HG02870 (cell line): ENCODE results near the gene NUSAP1.
"Not testable (repeated sequence)": the region's sequence is repeated elsewhere in the genome, so short reads cannot be mapped to it uniquely, and the experiment has no call there.

Experiments
- ATAC-seq: cut with Tn5 transposase; IDR thresholded peaks from one replicate; pipeline ENCODE4 v1.9.1; 2021; ENCODE audit warnings: mild to moderate bottlenecking, moderate library complexity; ENCODE audit not compliant: unreplicated experiment

NUSAP1 gene, protein sequence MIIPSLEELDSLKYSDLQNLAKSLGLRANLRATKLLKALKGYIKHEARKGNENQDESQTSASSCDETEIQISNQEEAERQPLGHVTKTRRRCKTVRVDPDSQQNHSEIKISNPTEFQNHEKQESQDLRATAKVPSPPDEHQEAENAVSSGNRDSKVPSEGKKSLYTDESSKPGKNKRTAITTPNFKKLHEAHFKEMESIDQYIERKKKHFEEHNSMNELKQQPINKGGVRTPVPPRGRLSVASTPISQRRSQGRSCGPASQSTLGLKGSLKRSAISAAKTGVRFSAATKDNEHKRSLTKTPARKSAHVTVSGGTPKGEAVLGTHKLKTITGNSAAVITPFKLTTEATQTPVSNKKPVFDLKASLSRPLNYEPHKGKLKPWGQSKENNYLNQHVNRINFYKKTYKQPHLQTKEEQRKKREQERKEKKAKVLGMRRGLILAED

GRCh38 chr15:41332194-41333025 is at the start of gene NUSAP1, which contains the start of gene OIP5:
Gene NUSAP1 (plus strand): TSS chr15:41332881. CDS start chr15:41332958, 77 bp downstream.
Gene OIP5 (minus strand): TSS chr15:41332591. CDS start chr15:41332561, 30 bp downstream.
- peak; percentile 80 for ATAC-seq

DNA sequence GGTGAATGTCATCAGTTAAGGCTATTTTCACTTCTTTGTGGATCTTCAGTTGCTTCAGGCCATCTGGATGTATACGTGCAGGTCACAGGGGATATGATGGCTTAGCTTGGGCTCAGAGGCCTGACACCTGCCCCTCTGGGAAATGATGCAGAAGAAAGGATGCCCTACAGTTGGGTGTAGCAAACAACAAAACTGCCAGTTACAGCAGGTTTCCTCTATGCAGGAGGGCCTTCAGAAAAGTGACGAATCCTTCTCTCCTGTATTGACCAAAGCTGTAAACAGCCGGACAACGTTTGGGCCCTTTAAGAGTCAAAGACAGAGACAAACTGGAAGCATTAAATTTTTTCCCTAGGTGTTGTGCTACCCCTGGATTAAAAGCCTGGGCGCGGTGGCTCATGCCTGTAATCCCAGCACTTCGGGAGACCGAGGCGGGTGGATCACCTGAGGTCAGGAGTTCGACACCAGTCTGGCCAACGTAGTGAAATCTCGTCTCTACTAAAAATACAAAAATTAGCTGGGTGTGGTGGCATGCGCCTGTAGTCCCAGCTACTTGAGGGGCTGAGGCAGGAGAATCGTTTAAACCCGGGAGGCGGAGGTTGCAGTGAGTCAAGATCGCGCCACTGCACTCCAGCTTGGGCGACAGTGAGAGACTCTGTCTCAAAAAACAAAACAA is 49.6 kb upstream of the NUSAP1 start:
- ATAC-seq = not testable (repeated sequence)

DNA sequence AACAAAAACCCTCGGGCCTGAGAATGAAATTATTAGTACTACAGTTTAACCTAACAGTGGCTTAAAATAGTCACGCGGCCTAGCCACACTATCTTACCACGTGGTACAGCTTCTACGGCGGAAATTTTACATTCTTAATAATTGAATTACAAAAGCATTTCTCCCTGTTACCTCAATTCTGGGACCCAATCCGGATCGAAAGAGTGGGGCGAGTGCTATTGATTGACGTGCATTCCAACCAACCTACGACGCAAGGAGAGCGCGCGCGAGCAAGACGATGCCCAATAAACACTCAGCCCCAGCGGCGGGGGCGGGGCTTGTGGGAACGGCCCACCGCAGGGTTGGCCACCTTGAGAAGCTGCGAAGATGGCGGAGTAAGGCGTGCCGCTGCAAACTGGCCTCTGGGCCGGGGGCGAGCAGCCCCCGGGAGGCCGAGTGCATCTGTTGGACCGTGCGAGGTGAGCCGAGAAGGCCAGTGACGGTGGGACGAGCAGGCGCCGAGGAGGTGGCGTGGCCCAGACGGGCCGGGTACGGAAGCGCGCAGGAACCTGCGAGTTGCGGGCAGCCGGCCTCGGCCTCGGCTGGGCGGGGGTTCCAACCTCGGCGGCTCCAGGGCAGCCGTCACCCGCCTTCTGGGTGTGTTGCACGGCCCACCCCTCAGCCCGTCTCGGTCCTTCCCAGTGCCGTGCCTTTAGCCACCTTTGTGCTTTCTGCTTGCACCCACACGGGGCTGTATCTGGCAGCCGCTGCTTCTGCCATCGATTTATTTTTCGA is 48.8 kb upstream of the NUSAP1 start:
- ATAC-seq = peak; percentile 91

- ATAC-seq = no peak
Measured at GRCh38 chr15:41284427-41285177, 48.1 kb upstream of the NUSAP1 start.

DNA sequence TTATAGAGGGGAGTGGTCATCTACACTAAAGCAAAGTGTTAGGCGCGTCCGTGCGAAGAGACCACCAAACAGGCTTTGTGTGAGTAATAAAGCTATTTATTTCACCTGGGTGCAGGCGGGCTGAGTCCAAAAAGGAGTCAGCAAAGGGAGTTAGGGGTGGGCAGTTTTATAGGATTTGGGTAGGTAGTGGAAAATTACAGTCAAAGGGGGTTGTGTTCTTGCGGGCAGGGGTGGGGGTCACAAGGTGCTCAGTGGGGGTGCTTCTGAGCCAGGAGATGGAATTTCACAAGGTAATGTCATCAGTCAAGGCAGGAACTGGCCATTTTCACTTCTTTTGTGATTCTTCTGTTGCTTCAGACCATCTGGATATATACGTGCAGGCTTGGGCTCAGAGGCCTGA is 47.4 kb upstream of the NUSAP1 start:
- no peak for ATAC-seq

DNA sequence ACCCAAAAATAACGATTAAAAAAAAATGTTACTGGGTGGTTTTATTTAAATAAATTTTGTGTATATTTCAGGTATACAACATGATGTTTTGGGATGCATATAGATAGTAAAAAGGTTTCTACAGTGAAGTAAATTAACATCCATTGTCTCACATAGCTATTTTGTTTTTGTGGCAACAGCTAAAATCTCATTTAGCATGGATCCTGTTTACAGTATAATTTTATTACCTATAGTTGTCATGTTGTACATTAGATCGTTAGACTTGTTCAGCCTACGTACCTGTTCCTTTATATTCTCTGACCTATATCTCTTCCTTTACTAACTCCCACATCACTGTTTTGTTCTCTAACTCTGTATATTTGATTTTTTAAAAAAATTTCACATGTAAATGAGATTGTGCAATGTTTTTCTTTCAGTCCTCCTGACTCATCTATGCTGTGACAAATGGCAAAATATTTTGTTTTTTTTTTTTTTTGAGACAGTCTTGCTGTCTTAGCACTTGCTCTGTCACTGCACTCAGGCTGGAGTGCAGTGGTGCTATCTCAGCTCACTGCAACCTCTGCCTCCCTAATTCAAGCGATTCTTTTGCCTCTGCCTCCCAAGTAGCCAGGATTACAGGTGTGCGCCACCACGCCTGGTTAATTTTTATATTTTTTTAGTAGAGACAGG is 45.9 kb upstream of the NUSAP1 start:
- ATAC-seq = no peak

DNA sequence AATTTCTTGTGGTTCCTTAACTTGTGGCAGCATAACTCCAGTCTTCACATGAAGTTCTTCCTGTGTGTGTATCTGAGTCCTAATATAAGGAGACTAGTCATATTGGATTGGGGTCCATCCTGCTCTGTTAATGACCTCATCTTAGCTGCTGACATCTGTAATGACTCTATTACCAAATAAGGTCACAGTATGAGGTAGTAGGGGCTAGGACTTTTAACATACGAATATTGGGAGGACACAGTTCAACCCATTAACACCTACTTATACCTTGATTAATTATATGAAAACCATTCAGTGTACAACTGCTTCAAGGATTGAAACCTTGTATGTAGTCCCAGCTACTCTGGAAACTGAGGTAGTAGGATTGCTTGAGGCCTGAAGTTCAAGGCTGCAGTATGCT is 44.2 kb upstream of the NUSAP1 start:
- no peak for ATAC-seq

DNA sequence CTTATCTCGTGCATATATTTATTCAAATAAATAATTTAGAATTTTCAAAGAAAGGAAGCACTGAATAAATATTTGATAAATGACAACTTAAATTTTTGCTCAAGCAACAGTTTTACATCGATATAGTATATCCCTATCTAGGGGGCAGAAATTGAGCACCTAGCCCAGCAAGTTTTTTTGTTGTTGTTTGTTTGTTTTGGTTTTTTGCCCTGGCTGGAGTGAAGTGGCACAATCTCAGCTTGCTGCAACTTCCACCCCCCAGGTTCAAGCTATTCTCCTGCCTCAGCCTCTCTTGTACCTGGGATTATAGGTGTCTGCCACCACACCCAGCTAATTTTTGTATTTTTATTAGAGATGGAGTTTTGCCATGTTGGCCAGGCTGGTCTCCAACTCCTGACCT is 42.7 kb upstream of the NUSAP1 start:
- no peak for ATAC-seq

DNA sequence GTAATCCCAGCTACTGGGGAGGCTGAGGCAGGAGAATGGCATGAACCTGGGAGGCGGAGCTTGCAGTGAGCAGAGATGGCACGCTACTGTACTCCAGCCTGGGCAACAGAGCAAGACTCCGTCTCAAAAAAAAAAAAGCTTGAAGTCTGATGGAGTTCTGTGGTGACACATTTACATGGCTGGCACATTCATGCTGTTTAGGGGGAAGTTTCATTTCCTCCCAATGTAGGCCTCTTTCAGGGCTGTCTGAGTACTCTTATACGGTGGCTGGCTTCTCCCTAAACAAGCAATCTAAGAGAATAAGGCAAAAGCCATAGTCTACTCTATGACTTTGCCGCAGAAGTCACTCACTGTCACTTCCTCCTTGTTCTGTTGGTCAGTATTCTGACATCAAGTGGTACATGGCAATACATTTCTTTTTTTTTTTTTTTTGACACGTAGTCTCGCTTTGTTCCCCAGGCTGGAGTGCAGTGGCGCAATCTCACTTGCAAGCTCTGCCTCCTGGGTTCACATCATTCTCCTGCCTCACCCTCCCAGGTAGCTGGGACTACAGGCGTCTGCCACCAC is 41.5 kb upstream of the NUSAP1 start:
- peak; percentile 70 for ATAC-seq

DNA sequence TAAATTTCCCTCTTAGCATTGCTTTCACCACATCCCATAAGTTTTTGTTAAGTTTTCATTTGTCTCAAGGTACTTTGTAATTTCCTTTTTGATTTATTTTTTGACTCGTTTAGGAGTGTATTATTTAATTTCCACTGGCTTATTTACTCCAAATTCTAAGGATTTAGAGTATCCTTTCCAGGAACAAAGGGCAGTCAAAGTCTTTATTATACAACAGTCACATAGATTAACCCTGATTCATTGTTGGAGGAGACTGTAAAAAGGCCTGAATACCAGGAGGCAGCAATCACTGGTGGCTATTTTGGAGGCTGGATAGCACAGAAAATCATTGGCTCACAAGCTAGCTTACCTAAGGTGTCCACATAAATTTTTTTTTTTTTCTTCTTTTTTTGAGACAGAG is 40.2 kb upstream of the NUSAP1 start:
- no peak for ATAC-seq

DNA sequence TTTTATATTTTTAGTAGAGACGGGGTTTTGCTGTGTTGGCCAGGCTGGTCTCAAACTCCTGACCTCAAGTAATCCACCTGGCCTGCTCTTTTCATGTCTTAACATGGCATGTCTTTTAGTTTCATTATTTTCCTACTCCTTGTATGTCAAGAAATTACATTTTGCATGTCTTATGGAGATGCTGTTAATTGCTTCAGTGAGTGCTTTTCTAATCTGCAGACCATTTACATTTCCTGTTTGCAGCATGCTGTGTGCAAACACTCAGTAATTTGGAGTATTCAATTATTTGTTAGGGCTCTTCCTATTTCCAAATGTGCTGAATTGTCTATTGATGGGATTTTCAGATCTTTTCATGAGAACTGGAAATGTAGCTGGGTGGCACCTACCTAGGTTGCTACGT is 31.5 kb upstream of the NUSAP1 start:
- not testable (repeated sequence) for ATAC-seq

DNA sequence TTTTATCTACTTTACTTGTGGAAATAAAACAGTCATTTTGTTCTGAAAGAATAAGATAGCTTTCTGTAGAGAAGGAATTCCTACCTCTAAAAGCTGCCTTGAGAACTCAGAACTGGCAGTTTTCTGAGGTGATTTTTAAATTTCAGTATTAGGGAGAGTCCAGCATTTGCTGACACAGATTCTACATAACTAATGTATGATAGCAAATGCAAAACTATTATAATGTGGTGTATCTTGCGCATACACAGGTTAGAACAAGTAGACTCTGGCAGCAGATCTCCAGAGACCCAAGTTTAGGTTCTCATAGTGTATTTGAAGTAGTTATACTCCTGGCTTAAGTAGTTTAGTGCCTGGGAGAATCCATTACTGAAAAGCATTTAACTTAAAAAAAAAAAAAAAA is 31.1 kb upstream of the NUSAP1 start:
- ATAC-seq = no peak

GRCh38 chr15:41304149-41304770 is 28.4 kb upstream of the NUSAP1 start:
- no peak for ATAC-seq

DNA sequence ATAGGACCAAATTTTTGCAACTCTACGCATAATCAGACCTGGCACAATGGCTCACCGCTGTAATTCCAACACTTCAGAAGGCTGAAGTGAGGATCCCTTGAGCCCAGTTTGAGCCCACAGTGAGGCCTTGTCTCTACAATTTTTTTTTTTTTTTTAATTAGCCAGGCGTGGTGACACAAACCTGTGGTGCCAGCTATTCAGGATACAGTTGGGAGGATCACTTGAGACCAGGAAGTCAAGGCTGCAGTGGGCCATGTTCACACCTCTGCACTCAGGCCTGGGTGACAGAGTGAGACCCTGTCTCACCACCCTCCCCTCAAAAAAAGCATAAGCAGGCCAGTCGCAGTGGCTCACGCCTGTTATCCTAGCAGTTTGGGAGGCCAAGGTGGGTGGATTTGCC is 25.0 kb upstream of the NUSAP1 start:
- ATAC-seq = no peak

GRCh38 chr15:41309226-41309905 is 23.3 kb upstream of the NUSAP1 start:
- no peak for ATAC-seq

GRCh38 chr15:41320805-41321330 is 11.8 kb upstream of the NUSAP1 start:
- not testable (repeated sequence) for ATAC-seq

DNA sequence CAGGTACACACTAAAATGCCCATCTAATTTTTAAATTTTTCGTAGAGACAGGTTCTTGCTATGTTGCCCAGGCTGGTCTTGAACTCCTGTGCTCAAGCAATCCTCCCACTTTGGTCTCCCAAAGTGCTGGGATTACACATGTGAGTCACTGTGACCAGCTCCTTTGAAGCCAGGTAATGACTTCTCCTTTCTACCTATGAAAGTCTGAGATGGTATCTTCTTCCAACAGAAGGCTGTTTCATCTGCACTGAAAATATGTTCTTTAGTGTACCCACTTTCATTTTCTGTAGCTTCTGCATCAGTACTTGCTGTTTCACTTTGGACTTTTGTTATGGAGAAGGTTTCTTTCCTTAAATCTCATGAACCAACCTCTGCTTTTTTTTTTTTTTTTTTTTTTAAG is 9.1 kb upstream of the NUSAP1 start:
- ATAC-seq = no peak

DNA sequence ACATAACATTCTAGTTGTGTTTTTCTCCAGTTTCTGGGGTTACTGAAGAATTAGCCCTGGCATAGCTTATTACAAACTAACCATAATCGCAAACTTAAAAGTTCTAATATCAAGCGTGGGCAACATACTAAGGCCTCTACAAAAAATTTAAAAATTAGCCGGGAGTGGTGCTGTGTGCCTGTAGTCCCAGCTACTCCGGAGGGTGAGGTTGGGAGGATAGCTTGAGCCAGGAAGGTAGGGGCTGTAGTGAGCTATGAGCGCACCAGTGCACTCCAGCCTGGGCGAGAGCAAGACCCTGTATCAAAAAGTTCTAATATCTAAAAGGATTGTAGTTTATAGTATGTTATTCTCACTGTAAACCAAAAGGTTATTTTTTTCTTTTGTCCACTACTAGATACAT is 1.4 kb upstream of the NUSAP1 start:
- no peak for ATAC-seq
